ENCODE data around the gene GLYR1.
"Not testable (repeated sequence)": the region's sequence is repeated elsewhere in the genome, so short reads cannot be mapped to it uniquely, and the experiment has no call there.

GLYR1 gene

GRCh38 chr16:4846901-4847773 lies at the start of gene GLYR1, which contains the start of gene UBN1:
Gene GLYR1 (minus strand): TSS chr16:4847288. CDS start chr16:4847265, 23 bp downstream.
Gene UBN1 (plus strand): TSS chr16:4847481. CDS start chr16:4852918, 5,437 bp downstream.
- peak; percentile 98 for DNase-seq

GRCh38 chr16:4896761-4897160 lies 49.7 kb upstream of the GLYR1 start:
- not testable (repeated sequence) for DNase-seq

DNA sequence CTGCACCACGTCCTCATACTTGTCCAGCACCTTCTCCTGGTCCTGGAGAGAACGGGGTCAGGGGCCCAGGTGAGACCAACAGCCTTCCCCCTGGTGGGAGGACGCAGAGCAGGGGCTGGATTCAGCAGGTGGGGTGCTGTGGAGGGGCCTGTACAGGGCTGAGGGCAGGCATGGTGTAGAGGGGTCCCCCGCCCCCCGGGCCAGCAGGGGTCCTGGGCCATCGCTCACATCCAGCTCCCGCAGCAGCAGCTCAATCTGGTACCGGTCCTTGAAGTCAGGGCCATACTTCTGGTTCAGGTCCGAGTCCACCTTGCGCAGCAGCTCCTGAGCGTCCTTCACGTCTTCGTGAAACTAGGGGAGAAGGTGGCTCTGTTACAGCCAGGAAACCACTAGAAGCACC lies 48.3 kb upstream of the GLYR1 start:
- DNase-seq: no peak

DNA sequence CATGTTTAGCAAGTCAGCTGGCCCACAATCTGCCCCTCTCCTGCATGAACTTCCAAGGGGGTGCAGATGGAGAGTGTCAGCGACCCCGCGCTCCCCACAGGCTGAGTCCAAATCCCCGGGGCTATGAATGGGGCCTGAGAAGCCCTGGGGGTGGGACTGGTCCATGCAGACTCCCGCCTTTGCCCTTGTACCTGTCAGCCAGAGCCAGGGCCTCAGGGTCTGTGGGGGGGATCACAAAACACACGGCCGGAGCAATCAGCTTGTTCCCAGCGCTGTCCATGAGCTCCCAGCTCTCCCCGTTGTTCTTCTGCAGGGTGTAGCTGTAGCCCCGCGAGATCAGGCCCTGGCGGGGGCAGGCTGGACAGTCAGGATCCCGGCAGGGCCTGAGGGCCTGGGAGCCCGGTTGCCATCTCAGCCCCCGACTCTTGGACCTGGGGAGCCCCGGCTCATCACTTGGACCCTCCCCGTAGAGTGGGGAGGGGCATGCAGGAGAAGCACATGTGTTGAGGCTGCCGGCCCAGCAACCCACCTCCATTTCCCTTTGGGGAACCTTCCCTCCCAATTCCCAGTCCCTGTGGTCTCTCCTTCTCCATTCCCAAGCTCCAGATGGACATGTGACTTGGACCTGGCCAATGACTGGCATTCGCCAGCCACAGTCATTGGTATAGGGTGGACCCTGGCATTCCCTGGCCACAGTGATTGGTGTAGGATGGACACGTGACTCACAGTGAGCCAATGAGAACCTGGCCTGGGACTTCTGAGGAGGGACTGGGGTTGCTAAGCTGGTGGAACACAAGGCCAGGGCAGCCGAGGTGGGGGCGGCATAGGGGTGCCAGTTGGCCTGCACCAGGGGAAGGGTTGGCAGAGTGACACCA lies 47.4 kb upstream of the GLYR1 start:
- DNase-seq: no peak

GRCh38 chr16:4893103-4893862 lies 46.2 kb upstream of the GLYR1 start:
- DNase-seq: no peak

DNA sequence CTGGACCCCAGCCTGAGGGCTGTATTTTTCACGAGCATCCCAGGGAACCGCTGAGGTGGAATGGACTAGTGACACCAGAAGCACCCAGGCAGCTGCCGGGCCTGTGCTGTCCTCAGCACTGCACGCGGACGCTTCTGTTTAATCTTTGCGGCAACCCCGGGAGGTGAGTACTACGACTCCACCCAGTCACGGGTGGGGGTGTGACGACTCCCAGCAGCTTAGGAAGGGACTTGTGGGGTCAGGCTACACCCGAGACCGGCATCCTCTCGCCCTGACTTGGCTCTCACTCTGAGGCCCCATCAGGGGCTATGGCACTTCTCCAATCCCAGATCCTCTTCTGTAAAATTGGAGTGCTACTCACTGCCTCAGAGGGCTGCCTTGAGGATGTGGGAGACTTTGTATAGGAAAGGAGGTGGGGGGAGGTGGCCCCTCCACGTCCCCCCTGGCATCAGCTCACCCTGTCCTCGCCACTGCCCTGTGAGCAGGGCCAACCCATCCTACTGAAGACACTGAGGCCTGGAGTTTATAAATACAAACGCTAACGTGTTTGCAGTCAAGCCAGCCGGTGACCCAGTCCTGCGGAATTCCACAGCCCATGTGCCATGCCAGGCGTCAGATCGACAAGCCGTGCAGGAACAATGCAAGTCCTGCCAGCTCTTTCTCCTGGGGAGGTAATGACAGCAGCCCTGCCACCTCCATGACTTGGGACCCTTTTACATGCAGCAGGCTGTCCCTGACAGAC lies 45.4 kb upstream of the GLYR1 start:
- DNase-seq: no peak

DNA sequence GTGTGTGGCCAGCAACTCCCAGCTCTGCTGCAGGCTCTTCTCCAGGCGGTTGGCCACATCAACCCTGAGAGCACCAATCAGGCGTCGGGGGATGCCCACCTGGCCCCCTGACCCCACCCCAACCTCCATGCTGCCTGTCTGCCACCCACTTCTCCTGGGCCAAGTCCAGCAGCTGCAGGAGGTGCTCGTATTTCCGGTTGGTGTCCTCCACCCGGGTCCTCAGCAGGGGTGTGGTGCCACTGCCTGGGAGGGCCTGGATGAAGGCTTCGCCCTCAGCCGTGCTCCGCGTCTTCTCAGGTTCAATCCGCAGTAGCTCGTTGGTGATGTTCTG lies 44.8 kb upstream of the GLYR1 start:
- DNase-seq: no peak

DNA sequence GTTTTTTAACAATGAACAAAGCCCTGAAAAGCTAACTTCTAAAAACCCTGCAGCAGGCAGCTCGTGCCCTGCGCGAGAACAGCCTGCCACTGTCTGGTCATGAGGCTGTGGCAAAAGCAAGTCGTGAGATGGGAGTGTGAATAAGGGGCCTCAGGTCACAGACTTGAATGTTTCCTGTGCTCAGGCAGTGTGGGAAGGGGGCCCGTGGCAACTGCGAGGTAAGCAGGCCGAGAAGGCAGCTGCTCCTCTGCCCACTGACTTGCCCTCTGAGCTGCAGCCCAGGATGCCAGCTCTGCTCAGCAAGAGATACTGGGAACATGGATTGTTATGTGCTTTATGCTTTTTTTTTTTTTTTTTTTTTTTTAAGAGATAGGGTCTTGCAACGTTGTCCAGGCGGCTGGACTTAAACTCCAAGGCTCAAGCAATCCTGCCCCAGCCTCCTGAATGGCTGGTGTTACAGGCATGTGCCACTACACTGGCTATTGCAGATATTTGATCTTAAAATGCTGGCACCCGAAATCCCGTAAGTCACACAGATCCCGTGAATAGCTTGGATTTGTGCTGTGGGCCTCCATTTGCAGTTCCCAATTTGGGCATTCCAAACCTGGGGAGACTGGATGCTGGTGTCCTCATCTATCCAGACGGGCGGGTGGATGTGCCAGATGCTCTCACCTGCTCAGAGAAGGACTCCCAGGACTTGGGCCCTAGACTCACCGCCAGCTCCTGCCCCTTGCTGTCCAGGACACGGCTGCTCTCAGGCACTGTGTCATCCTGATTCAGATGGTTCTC lies 44.2 kb upstream of the GLYR1 start:
- no peak for DNase-seq

- DNase-seq: no peak
Measured at GRCh38 chr16:4890686-4891085, 43.6 kb upstream of the GLYR1 start.

GRCh38 chr16:4890026-4890425 lies 42.9 kb upstream of the GLYR1 start:
- DNase-seq: no peak

DNA sequence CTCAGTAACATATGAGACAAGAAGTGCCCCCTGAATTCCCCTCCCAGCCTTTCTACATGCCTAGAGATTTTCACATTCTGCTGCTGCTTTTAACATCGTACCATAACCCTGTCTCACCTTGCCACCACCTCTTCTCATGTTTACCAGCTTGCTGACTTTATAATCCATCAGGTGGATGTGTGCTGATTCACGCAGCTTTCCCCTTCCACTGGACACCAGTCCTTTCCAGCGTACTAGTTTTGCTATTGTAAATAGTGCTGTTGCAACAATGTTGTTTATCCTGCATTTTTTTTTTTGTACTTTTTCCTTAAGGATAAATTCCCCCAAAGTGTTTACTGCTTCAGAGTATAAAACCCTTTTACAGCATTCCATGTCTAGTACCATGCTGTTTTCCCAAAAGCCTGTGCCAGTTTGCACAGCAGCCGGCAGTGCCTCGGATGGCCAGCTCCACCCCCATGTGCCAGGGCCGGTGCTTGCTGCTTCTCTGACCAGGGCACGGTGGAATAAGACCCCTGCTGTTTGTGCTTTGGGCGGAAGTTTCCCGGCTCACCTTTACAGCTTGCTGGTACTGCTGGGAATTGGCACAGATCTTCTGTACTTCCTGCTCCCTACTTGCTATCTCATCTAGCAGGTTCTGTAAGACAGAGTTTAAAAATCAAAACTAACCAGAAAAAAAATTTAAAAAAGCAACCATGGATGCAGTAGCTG lies 41.5 kb upstream of the GLYR1 start:
- DNase-seq: no peak

DNA sequence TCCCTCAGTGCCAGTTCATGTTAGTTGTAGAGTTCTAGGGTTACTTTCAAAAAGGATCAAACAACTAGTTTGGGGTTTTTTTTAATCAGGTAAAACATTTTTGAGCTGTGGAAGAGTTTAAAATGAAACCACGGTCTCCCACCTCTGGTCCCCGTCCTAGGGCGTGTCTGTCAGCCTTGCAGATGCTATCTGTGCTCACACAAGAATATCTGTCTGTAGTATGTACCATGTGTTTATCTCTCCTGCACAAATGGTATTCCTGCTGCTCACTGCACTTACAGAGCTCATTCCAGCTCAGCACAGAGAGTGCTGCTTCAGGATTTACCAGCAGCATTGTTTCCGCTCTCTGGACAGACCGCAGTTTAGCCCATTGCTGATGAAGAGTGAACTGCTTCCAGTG lies 39.1 kb upstream of the GLYR1 start:
- DNase-seq: no peak

DNA sequence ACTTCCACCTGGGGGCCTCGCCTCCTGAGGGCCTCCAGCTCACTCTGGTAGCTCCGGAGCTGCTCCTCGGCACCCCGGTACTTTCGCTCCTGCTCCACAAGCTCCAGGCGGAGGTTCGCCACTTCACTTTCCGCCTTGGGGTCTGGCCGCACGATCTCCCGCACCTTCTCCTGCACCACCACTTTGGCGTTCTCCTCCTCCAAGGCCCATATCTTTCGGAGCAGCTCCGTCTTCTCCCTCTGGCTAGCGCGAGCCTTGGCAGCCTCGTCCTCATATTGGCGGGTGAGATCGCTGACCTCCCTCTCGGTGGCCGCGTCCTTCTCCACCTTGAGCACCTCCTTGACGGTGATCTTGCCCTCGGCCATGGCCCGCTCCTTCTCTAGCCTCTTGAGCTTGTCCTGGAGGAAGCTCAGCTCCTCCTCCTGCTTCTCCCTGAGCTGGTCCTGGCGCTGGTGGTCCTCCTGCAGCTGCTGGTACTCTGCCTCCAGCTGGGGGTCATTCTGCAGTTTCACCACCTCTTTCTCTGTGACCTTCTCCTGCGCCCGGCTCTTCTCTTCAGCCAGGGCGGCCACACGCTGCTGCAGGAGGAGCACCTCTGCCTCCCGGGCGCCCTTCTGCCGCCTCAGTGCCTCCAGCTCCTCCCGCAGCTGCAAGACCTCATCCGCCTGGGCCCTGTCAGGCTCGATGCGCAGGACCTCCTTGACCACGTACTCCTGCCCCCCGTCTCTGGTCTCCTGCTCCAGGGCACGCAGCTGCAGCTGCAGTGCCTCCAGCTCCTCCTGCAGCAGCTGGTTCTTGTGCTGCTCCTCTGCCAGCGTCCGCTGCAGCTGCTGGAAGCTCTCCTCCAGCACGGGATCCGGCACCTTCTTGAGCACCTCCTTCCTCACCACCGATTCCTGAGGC lies 38.1 kb upstream of the GLYR1 start:
- DNase-seq: no peak

DNA sequence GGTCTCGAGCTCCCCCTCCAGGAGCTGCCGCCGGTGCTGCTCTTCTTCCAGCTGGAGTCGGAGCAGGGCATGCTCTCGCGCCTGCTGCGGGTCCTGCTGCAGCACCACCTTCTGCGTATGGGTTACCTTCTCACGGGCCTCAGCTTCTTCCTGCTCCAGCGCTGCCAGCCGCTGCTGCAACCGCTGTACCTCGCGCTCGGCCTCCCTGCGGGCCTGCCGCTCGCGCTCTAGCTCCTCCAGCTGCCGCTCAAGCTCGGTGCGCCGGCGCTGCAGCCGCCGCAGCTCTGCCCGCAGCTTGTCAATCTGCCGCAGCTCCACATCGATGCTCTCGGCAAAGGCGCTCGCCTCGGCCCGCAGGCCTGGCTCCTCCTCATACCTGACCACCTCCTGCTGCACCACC lies 37.1 kb upstream of the GLYR1 start:
- DNase-seq: no peak

DNA sequence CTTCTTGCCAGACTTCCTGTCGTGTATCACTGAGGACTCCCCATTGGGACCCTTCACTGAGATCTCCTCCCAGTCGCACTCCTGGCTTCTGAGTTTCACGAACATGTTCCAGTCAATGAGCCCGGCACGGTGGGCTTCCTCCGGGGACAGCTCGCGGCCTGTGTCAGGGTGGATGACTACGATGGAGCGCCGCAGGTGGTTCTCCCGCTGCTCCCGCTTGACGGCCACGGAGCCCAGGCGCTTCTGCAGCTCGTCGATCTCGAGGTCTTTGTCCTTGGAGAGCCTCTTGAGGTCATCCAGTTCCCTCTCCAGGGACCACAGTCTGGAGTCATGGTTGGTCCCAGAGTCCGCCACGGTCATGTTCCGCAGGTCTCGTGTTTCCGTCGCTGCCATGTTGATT lies 36.4 kb upstream of the GLYR1 start:
- DNase-seq: no peak

DNA sequence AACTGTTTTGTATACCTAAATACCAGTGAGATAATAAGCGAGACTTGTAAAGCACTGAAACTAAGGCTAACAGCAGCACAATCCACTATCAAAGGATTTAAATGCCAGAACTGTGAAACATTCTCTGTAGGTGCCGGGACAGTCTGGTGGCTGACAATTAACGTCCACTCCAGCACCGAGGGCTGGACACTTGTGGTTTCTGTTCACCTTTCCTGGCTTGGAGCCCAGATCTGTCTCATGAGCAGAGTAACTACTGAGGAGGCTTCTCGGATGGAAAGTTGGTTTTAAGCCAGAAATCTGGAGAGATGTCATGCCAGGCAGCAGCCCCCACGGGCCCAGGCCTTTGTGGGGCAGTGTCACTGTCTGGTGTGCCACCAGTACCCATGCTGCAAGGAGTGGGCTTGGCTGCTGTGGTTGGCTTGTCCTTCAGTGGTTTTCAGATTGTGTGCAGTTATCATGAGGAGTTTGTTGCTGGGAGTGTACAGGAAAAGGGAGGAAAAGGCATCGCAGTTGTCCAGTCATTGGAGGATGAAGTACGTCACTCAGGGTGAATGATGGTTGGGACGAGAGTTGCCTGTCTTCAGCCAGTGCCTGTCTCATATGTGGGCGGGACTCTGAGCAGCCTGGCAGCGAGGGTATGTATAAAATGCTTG lies 35.7 kb upstream of the GLYR1 start:
- DNase-seq: no peak

DNA sequence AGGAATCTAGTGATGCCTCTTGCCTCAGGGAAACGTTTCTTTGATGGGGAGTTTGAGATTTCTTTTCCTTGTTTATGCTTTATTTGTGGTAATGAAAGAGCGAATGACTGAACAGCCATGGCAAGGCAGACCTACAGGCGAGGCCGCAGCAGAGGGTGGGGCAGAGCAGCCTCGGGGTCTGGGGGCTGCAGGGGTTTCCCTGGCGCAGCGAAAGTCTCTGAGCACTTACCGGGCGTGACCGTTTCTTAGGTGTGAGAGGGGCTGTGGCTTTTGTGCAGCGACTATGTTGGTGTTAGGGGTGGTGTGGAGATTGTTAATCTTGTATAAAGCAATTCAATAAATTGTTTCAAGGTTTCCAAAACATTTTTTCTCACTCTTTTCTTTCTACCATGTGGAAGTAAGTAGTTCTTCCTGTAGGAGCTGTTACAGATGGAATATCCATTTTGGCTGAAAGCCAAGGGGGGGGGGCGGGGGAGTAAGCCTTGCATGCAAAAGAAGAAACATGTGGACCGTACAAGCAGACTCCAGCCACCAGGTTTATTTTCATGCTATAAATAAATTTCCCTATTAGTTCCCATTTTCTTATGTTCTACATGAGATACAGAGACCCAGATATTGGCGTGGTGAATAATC lies 35.0 kb upstream of the GLYR1 start:
- DNase-seq: no peak

DNA sequence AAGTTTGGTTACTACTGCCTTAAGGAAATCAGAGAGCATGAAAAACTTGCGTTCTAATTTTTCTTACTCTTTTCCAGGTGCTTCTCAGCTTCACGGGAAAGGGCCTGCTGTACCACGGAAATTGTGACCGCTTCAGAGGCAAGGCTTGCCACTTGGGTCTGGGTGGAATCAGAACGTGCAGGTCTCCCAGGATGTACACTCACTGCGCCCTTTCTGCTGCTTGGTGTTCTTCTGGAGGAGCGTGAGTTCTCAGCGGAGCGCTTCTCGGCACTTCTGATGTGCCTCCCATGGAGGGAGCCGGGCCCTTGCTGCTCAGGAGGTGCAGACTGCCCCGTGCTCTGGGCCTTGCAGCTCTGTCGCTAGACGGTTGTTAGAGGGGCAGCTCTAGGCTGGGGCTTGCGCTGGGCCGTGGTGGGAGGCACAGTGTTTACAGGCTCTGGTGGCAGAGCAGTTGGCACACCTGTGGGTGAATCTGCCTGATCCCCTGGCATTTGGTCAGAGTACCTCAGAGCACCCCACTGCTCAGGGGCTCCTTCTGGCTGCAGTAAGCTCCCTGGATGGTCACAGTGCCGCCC lies 33.0 kb upstream of the GLYR1 start:
- no peak for DNase-seq

Data from OCI-M1 (cell line).